ENCODE measurements around the gene RABGAP1L. TPM values are rescaled to one million over a fixed set of nuclear protein-coding genes. Genes with fewer than 3 reads are reported as not detected.
"Not testable (repeated sequence)": the region's sequence is repeated elsewhere in the genome, so short reads cannot be mapped to it uniquely, and the experiment has no call there.

Gene RABGAP1L
- total RNA-seq, 1 donor from 2014 or later = 59.6 TPM

- ATAC-seq (no peak), DNase-seq (ENCODE audit: low spot score) (no peak)
- intact Hi-C loops (cut with DNase I) = no loop called here
Measured at GRCh38 chr1:174266991-174267612, 107.8 kb downstream of the RABGAP1L start.

GRCh38 chr1:174269989-174270651 lies 110.8 kb downstream of the RABGAP1L start:
- ATAC-seq (no peak), DNase-seq (ENCODE audit: low spot score) (no peak)
- intact Hi-C loops (cut with DNase I) = no loop called here

DNA sequence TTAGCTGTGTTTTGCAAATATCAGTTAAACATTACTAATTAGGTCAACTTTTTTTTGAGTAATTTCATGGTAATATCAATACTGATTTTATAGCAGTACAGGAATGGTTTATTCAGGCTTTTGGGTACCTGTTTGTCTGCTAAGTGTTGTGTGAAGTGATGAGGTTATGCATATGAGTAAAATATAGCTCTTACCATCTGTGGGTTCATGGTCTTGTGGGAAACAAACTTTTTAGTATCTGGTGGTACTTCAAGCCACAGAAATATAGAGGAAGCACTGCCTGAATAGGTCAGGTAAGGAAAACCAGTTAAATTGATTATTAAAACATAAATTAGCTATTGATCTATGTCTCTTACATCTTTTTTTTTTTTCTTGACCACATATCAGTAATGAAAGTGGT lies 113.9 kb downstream of the RABGAP1L start:
- intact Hi-C loops (cut with DNase I) = no loop called here
- ATAC-seq (no peak), DNase-seq (ENCODE audit: low spot score) (no peak)

- DNase-seq (ENCODE audit: low spot score) (no peak), ATAC-seq (no peak)
- intact Hi-C loops (cut with DNase I) = no loop called here
Measured at GRCh38 chr1:174273776-174274175, 114.5 kb downstream of the RABGAP1L start.

GRCh38 chr1:174274452-174274851 lies 115.1 kb downstream of the RABGAP1L start:
- intact Hi-C loops (cut with DNase I) = no loop called here
- DNase-seq (ENCODE audit: low spot score) (no peak), ATAC-seq (no peak)

- DNase-seq (ENCODE audit: low spot score) (no peak), ATAC-seq (no peak)
- intact Hi-C loops (cut with DNase I) = no loop called here
Measured at GRCh38 chr1:174274884-174275283, 115.6 kb downstream of the RABGAP1L start.

- no peak for DNase-seq (ENCODE audit: low spot score)
- ATAC-seq = no peak
- intact Hi-C loops (cut with DNase I) = no loop called here
Measured at GRCh38 chr1:174276087-174276486, 116.8 kb downstream of the RABGAP1L start.

GRCh38 chr1:174284052-174284451 lies 124.7 kb downstream of the RABGAP1L start:
- no peak for DNase-seq (ENCODE audit: low spot score)

DNA sequence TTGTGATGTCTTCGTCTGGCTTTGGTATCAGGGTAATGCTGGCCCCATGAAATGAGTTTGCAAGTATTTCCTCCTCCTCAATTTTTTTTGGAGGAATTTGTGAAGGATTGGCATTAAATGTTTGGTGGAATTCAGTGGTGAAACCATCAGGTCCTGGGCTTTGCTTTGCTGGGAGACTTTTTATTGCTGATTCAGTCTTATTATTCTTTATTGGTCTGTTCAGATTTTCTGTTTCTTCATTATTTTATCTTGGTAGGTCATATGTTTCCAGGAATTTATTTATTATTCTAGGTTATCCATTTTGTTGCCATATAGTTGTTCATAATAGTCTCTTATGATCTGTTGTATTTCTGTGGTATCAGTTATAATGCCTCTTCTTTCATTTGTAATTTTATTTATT lies 126.7 kb downstream of the RABGAP1L start:
- intact Hi-C loops (cut with DNase I) = no loop called here
- no peak for DNase-seq (ENCODE audit: low spot score)
- ATAC-seq = no peak

More at GRCh38 chr1:174284052-174284451, 124.7 kb downstream of the RABGAP1L start:
- ATAC-seq = no peak
- intact Hi-C loops (cut with DNase I) = no loop called here

- DNase-seq (ENCODE audit: low spot score) (no peak), ATAC-seq (no peak)
- intact Hi-C loops (cut with DNase I) = no loop called here
Measured at GRCh38 chr1:174289644-174290310, 130.5 kb downstream of the RABGAP1L start.

DNA sequence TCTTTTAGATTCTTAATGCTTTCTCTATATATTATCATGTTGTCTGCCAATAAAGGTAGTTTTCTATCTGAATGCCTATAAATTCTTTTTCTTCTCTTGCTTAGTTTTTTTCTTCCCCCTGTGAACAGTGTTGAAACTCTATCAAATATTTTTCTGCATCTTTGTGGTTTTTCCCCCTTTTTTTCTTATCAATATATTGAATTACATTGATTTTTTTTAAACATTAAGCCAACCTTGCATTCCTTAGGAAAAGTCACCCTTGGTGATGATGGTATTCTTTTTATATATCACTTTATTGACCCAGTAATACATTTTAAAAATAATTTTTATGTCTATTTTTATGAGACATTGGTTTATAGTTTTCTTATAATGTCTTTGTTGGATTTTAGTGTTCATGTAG lies 131.7 kb downstream of the RABGAP1L start:
- intact Hi-C loops (cut with DNase I) = no loop called here
- no peak for ATAC-seq
- no peak for DNase-seq (ENCODE audit: low spot score)

DNA sequence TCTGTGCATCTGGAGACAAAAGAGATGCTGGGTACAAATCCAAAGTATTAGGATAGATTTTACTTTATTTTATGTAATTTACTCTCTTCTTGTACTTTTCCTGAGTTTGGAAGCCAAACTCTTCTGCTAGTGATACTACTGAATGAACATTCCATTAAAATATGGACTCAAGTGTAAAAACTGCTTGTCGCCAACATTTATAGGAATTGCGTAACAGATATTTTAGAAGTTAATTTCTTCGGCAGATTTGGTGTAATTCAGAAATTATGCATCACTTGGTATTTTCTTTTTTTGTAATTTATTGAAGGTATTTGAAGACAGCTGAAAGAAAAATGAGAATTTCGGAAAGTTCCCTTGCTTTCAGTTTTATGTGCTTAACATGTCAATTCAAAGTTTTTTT lies 137.0 kb downstream of the RABGAP1L start:
- no peak for DNase-seq (ENCODE audit: low spot score)
- intact Hi-C loops (cut with DNase I) = no loop called here
- ATAC-seq = no peak

DNA sequence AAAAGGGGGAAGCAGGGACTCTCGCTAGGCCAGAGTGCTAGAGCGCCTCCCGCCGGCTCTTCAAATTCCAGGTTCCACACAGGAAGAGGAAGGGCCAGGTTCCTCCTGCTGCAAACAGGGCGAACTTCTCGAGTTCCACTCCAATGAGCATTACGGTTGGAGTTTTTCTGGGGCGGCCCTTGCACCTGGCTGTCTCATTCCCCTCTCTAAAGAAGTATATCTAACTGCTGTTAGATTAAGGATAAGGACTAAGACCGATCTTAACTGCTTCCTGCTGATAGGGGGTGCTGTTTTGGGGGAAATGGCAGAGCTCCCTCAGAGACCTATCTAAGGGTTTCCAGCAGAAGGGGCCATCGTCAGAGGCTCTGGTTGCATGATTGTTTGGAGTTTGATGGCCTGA lies 138.0 kb downstream of the RABGAP1L start:
- no peak for ATAC-seq
- intact Hi-C loops (cut with DNase I) = no loop called here

GRCh38 chr1:174301295-174302077 lies 142.2 kb downstream of the RABGAP1L start:
- intact Hi-C loops (cut with DNase I) = no loop called here
- ATAC-seq (no peak), DNase-seq (ENCODE audit: low spot score) (no peak)

More for the DNA sequence above, 138.0 kb downstream of the RABGAP1L start:
- no peak for DNase-seq (ENCODE audit: low spot score)

- intact Hi-C loops (cut with DNase I) = no loop called here
- DNase-seq (ENCODE audit: low spot score) = no peak
- no peak for ATAC-seq
Measured at GRCh38 chr1:174308604-174309003, 149.3 kb downstream of the RABGAP1L start.

GRCh38 chr1:174309490-174309889 lies 150.2 kb downstream of the RABGAP1L start:
- DNase-seq (ENCODE audit: low spot score) = no peak
- no peak for ATAC-seq
- intact Hi-C loops (cut with DNase I) = no loop called here

GRCh38 chr1:174314433-174314832 lies 155.1 kb downstream of the RABGAP1L start:
- intact Hi-C loops (cut with DNase I) = no loop called here
- ATAC-seq (no peak), DNase-seq (ENCODE audit: low spot score) (no peak)

DNA sequence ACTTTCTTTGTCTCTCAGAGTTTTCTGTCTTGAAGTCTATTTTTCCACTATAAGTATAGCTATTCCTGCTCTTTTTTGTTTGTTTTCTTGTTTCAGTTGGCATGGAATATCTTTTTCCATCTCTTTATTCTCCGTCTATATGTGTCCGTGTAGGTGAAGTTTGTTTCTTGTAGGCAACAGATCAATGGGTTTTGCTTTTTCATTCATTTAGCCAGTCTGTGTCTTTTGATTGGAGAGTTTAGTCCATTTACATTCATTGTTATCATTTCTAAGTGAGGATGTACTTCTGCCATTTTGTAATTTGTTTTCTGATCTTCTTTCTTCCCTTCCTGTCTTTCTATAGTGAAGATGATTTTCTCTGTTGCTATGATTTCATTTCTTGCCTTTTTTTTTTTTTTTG lies 155.9 kb downstream of the RABGAP1L start:
- intact Hi-C loops (cut with DNase I) = no loop called here
- no peak for DNase-seq (ENCODE audit: low spot score)
- no peak for ATAC-seq

- ATAC-seq; DNase-seq (ENCODE audit: low spot score); intact Hi-C loops (cut with DNase I): not testable (repeated sequence)
Measured at GRCh38 chr1:174320897-174321296, 161.6 kb downstream of the RABGAP1L start.
